Skeletal muscle tissue (tissue), 5 donors: ENCODE data around the gene PLSCR5. TPM values are rescaled to one million over a fixed set of nuclear protein-coding genes. Genes with fewer than 3 reads are reported as not detected.
A peak's percentile ranks its signal among the peaks of the same experiment; 100 is the strongest.

Experiments used
- H3K27ac ChIP-seq: one replicate; pipeline ENCODE4 v1.7.0; 2013; ENCODE audit warnings: mild to moderate bottlenecking, low read depth, low read length, inconsistent platforms
- H3K27me3 ChIP-seq, 3 donors: one replicate each; pipeline ENCODE4 v1.7.0; 2013; ENCODE audit warnings: low read length in 3 of 3; ENCODE audit not compliant: control insufficient read depth in 3 of 3, insufficient read depth in 3 of 3
- H3K36me3 ChIP-seq, 3 donors: one replicate each; pipeline ENCODE4 v1.7.0; 2013; ENCODE audit warnings: low read length in 3 of 3; ENCODE audit not compliant: control insufficient read depth in 3 of 3, insufficient read depth in 3 of 3
- H3K4me1 ChIP-seq, 3 donors: one replicate each; pipeline ENCODE4 v1.7.0; 2013; ENCODE audit warnings: low read length in 3 of 3, mild to moderate bottlenecking in 3 of 3; ENCODE audit not compliant: control insufficient read depth in 3 of 3, insufficient read depth in 3 of 3
- H3K4me3 ChIP-seq, 3 donors: one replicate each; pipeline ENCODE4 v1.7.0; 2013; ENCODE audit warnings: low read length in 3 of 3
- H3K9ac ChIP-seq, 3 donors: one replicate each; pipeline ENCODE4 v1.7.0; 2013; ENCODE audit warnings: low read length in 3 of 3, mild to moderate bottlenecking in 3 of 3, moderate library complexity in 2 of 3, low read depth in 1 of 3
- H3K9me3 ChIP-seq, 3 donors: one replicate each; pipeline ENCODE4 v1.7.0; 2013; ENCODE audit warnings: low read length in 3 of 3; ENCODE audit not compliant: control insufficient read depth in 3 of 3
- small RNA-seq: library from RNA; depleted of rRNA; stranded (forward); fragments of <200 nt; gene quantifications from one replicate; pipeline ENCODE3, GENCODE V24; 2014
- total RNA-seq: library from RNA; depleted of rRNA; stranded (reverse); fragments of >200 nt; gene quantifications from one replicate; pipeline ENCODE4 v1.2.3, GENCODE V29; 2014
- donor health status: Osteomylitis.

The PLSCR5 gene
- total RNA-seq, 1 donor from 2014 or later = not detected

DNA sequence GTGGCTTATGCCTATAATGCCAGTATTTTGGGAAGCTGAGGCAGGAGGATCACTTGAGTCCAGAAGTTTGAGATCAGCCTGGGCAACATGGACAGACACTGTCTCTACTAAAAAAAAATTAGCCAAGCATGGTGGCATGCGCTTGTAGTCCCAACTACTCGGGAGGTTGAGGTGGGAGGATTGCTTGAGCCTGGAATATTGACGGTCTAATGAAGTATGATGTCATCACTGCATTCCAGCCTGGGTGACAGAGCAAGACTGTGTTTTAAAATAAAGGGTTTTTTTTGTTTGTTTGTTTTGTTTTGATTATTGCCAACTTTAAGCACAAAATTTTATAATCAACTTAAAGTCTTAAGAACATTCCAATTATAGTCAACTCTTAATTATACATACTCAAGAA lies 67.5 kb downstream of the PLSCR5 start:
- Histone ChIP-seq H3K27me3 (no peaks in the 10 kb centered on the region), H3K27ac (peak overlapping the region; percentile 56), H3K9me3 (no peaks in the 10 kb centered on the region), H3K4me1 (peaks cover 0 to 4% (median 0%) of the 10 kb centered on the region in 3 donors), H3K4me3 (no peak overlapping the region), H3K36me3 (peaks cover 0 to under 1% (median 0%) of the 10 kb centered on the region in 3 donors), H3K9ac (no peak overlapping the region)

DNA sequence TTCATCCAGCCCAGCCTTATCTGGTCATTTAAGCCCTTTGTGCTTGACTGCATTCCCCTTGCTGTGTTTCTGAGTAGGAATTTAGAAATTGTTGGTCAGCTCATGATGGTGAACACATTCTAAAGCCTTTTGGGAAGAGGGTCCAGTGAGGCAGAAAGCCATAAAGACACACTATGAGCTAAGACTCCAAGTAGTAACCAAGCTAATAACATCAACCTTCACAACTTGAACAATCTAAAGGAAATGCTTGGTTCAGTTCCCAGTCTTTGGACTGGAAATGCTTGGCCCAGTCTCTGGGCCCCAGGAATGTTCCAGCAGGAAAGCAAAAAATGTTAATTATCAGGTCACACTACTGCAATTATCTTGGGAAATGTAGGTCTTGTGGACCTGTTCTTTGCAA lies 68.5 kb downstream of the PLSCR5 start:
- H3K27ac ChIP-seq = peak overlapping the region; percentile 56
- peaks cover 0 to 3% (median 0%) of the 10 kb centered on the region in 3 donors for H3K36me3 ChIP-seq
- H3K4me3 ChIP-seq = no peak overlapping the region
- no peaks in the 10 kb centered on the region for H3K27me3 ChIP-seq
- peaks cover 0 to 2% (median 0%) of the 10 kb centered on the region in 3 donors for H3K4me1 ChIP-seq
- H3K9ac ChIP-seq = no peak overlapping the region
- H3K9me3 ChIP-seq = no peaks in the 10 kb centered on the region

Small RNA genes within 50 kb of the gene (small RNA-seq; reads per million reads assigned to genes)
- not detected for gene RNU6-428P

Other genes with a start within 250 kb of the PLSCR5 start
- not detected for gene PLSCR2, start 135.8 kb downstream of the PLSCR5 start, total RNA-seq
- gene PLSCR1, start 60.7 kb downstream of the PLSCR5 start, total RNA-seq = 12.0 TPM